Adrenal gland (tissue), 12 donors: ENCODE data around the gene ATP6V1A. TPM values are rescaled to one million over a fixed set of nuclear protein-coding genes. Genes with fewer than 3 reads are reported as not detected.

Experiments used
- DNase-seq, 7 donors: peaks; one replicate each; pipeline ENCODE4 v3.0.0-alpha.2; 2019 to 2020
- H3K27ac ChIP-seq, 5 donors: fragments of 200-600 bp; sonication (generic) in 4 of 5; 1 replicate in 3 of 5; 2 replicates in 2 of 5; pipeline versions ENCODE4 v1.5.1 to v1.8.0; 2016 to 2020; ENCODE audit warnings: mild to moderate bottlenecking in 1 of 5
- H3K27me3 ChIP-seq: fragments of 200-600 bp; 2 replicates; pipeline ENCODE4 v1.8.0; 2021
- H3K36me3 ChIP-seq, 2 donors: fragments of 200-600 bp; replicated peaks in 1 of 2; 1 replicate in 1 of 2; 2 replicates in 1 of 2; pipeline versions ENCODE4 v1.5.1 to v1.8.0; 2018 to 2022
- H3K4me1 ChIP-seq, 2 donors: fragments of 200-600 bp; replicated peaks in 1 of 2; 1 replicate in 1 of 2; 2 replicates in 1 of 2; pipeline versions ENCODE4 v1.5.1 to v1.8.0; 2018 to 2021
- H3K4me3 ChIP-seq, 4 donors: fragments of 200-600 bp; sonication (generic) in 3 of 4; one replicate each; pipeline ENCODE4 v1.5.1; 2016 to 2018
- H3K9me3 ChIP-seq, 3 donors: fragments of 200-600 bp; sonication (generic) in 1 of 3; replicated peaks in 1 of 3; 1 replicate in 2 of 3; 2 replicates in 1 of 3; pipeline versions ENCODE4 v1.5.1 to v1.8.0; 2016 to 2021
- POLR2A ChIP-seq, 2 donors: fragments of 450-650 bp; IDR thresholded peaks; one replicate each; pipeline ENCODE4 v1.6.1; 2017; ENCODE audit warnings: antibody characterized with exemption in 2 of 2, mild to moderate bottlenecking in 2 of 2, moderate library complexity in 1 of 2
- WGBS, 4 donors: extraction: QIAGEN DNeasy Blood & Tissue Kit in 2 of 4; methylation state at CpG; one replicate each; pipeline versions ENCODE4 v1.1.5 to v1.1.7; 2013 to 2017; 5-methylcytosine and 5-hydroxymethylcytosine counted together
- intact Hi-C, 2 donors: fragments of 100-400 bp; cut with DNase I; formaldehyde crosslinking; loops; one replicate each; pipeline versions ENCODE4 v1.14.1 to v1.15.0; 2022 to 2023
- polyA plus RNA-seq, 3 donors: library from polyadenylated mRNA; stranded (reverse); fragments of 200-250 nt in 2 of 3; fragments of 350-450 nt in 1 of 3; fragmentation: Illumina TruSeq in 1 of 3; extraction: RNeasy Lipid Tissue Mini Kit (QIAGEN cat#74804) in 1 of 3; gene quantifications; one replicate each; pipeline ENCODE4 v1.2.3, GENCODE V29; 2013 to 2014
- total RNA-seq, 9 donors: library from RNA; depleted of rRNA in 4 of 9; stranded (reverse); fragments of >200 nt in 4 of 9; fragments of 120-200 nt in 1 of 9; fragmentation: NEBNext Ultra II Directional in 1 of 9; extraction: Animal tissue kit (Norgen Biotek cat#: 25700) in 1 of 9; gene quantifications; one replicate each; pipeline versions ENCODE4 v1.1.0 to v1.2.4, GENCODE V29; 2013 to 2023
- TF ChIP-seq, protein P1 (sequence below), 6 experiments: fragments of 450-650 bp in 4 of 6; fragments of 200-600 bp in 2 of 6; sonication (generic) in 1 of 6; IDR thresholded peaks; 1 replicate in 5 of 6; 2 replicates in 1 of 6; pipeline versions ENCODE4 v1.5.1 to v1.8.0; 2016 to 2021; ENCODE audit warnings: antibody characterized with exemption in 6 of 6, mild to moderate bottlenecking in 2 of 6, moderate library complexity in 1 of 6
- donor health status: healthy with polysubstance abuse.
- donor health status: Bipolar disorder and iron deficiency.
- donor health status: DM: yes; HTN: yes; CAD: no.
- donor health status: DM: no; HTN: no; CAD: no.
- donor health status: DM: no; HTN: no; CAD: no.
- donor health status: DM: yes; HTN: yes; CAD: no.

The ATP6V1A gene
- total and polyA plus RNA-seq, 12 donors = 14.7 to 165 (median 108) TPM

DNA sequence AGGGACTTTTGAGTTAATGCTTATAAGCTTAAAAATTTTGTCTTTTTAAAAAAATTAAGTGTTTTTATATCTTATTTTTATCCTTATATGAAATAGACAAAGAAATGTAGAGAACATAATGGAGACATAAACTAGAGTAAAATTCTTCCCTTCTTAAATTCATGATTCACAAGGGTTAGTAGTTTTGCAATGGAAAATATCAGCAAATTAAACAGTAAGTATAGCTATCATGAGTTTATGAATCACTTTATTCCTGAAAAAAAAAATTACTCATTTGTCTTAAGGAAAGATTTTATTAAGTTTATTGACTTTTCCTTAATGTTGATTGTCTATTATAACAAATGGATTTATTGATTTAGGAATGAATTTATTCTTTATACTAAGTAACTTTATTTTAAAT is 4.3 kb downstream of the ATP6V1A start:
- intact Hi-C loops = no loop called here
- H3K27me3 ChIP-seq = no peaks in the 10 kb centered on the region
- peaks cover 8 to 53% of the 10 kb centered on the region in 2 donors for H3K4me1 ChIP-seq
- H3K4me3 ChIP-seq = no peak overlapping the region
- H3K36me3 ChIP-seq = no peaks in the 10 kb centered on the region
- peak overlapping the region in 1 of 5 donors; percentile 15 for H3K27ac ChIP-seq
- no peak for DNase-seq
- no peaks in the 10 kb centered on the region for H3K9me3 ChIP-seq
- TF ChIP-seq POLR2A (IDR thresholded peaks at IDR 0.05) = no peak
- TF ChIP-seq, protein P1, sequence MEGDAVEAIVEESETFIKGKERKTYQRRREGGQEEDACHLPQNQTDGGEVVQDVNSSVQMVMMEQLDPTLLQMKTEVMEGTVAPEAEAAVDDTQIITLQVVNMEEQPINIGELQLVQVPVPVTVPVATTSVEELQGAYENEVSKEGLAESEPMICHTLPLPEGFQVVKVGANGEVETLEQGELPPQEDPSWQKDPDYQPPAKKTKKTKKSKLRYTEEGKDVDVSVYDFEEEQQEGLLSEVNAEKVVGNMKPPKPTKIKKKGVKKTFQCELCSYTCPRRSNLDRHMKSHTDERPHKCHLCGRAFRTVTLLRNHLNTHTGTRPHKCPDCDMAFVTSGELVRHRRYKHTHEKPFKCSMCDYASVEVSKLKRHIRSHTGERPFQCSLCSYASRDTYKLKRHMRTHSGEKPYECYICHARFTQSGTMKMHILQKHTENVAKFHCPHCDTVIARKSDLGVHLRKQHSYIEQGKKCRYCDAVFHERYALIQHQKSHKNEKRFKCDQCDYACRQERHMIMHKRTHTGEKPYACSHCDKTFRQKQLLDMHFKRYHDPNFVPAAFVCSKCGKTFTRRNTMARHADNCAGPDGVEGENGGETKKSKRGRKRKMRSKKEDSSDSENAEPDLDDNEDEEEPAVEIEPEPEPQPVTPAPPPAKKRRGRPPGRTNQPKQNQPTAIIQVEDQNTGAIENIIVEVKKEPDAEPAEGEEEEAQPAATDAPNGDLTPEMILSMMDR (IDR thresholded peaks at IDR 0.05) = no peak

DNA sequence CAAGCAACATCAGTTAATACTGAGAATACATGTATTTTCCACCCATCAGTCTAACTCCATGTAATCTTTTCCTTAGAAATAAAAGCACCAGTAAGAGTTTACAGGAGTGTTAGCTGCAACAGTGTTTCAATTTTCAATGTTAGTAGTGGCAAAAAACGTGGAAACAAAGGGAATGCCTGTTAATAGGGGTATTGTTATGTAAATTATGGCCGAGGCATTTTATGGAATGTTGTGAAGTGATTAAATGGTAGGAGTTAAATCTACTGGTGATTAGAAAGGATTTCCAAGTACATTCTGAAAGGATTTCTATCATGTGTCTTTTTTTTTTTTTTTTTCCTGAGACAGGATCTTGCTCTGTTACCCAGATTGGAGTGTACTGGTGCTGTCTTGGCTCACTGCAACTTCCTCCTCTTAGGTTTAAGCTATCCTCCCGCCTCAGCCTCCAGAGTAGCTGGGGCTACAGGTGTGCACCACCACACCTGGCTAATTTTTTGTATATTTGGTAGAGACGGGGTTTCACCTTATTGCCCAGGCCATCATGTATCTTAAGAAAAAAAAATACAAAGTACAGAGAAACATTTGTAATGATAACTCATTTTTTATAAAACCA is 6.6 kb downstream of the ATP6V1A start:
- 66 to 79% (median 76%) methylated on average over 4 of the region's 4 CpGs for WGBS, 4 donors
- no peak for DNase-seq
- H3K27me3 ChIP-seq = no peaks in the 10 kb centered on the region
- no peaks in the 10 kb centered on the region for H3K36me3 ChIP-seq
- H3K4me1 ChIP-seq = peaks cover under 1 to 45% of the 10 kb centered on the region in 2 donors
- no peak for TF ChIP-seq POLR2A (IDR thresholded peaks at IDR 0.05)
- TF ChIP-seq, protein P1 (IDR thresholded peaks at IDR 0.05) = no peak
- H3K27ac ChIP-seq = no peak overlapping the region
- no peaks in the 10 kb centered on the region for H3K9me3 ChIP-seq
- intact Hi-C loops = no loop called here
- no peak overlapping the region for H3K4me3 ChIP-seq

DNA sequence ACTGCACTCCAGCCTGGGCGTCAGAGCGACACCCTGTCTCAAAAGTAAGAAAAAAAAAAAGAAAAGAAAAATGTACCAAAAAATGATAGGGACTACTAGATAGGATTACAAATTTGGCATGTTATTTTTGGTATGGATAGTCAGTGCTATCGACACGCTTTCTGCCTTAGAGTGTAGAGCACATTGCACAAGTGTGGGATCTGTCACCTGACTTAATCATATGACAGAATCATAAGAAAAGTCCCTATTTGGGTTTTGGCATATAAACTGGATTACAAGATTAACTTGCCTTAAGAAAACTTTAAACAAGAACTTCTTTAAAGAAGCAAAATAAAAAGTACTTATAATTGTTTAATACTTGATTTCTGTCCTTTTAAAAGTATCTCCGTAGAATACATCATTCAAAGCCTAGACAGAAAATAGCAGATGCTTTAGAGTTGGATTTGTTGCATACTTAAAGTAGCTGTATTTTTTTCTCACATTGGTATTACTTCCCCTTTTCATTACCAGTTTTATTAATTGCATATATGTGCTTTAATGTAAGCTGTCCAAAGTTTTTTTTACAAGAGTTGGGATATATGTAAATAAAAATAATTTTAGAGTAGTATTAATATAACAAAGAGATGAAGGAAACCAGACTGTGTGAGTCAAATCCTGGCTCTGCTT is 7.8 kb downstream of the ATP6V1A start:
- TF ChIP-seq, protein P1 (IDR thresholded peaks at IDR 0.05) = no peak
- TF ChIP-seq POLR2A (IDR thresholded peaks at IDR 0.05) = no peak
- Histone ChIP-seq H3K27me3 (no peaks in the 10 kb centered on the region), H3K9me3 (no peaks in the 10 kb centered on the region), H3K4me1 (peaks cover 0 to 36% of the 10 kb centered on the region in 2 donors), H3K4me3 (no peak overlapping the region), H3K36me3 (no peaks in the 10 kb centered on the region), H3K27ac (no peak overlapping the region)
- intact Hi-C loops = no loop called here
- DNase-seq = no peak
- 78 to 90% (median 83%) methylated on average over 5 of the region's 5 CpGs for WGBS, 4 donors

DNA sequence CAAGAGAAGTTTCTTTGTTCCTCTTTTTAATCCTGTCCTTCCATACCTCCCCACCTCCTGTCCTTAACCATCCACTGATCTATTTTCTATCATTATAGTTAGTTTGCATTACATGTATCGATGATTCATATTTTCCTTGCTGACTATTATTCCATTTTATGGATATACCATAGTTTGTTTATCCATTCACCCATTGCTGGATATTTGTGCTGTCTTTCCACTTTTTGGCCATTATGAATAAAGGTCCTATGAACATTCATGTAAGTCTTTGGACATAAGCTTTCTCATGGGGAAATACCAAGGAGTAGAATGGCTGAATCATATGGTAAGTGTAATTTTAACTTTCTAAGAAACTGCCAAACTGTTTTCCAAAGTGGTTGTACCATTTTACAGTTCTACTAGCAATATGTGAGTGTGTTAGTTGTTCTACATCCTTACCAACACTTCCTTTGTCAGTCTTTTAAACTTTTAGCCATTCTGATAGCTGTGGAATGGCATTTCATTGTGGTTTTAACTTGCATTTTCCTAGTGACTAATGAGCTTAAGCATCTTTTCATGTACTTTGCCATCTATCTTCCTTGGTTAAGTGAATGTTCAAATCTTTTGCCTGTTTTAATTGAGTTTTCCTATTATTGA is 11.7 kb downstream of the ATP6V1A start:
- TF ChIP-seq, protein P1 (IDR thresholded peaks at IDR 0.05) = no peak
- TF ChIP-seq POLR2A (IDR thresholded peaks at IDR 0.05) = no peak
- intact Hi-C loops = no loop called here
- Histone ChIP-seq H3K4me1 (peaks cover 0 to 4% of the 10 kb centered on the region in 2 donors), H3K36me3 (no peaks in the 10 kb centered on the region), H3K9me3 (no peaks in the 10 kb centered on the region), H3K27ac (no peak overlapping the region), H3K27me3 (no peaks in the 10 kb centered on the region), H3K4me3 (no peak overlapping the region)
- WGBS, 4 donors = 96 to 100% (median 99%) methylated on average over 1 of the region's 1 CpG
- DNase-seq = no peak
